Tibial artery (tissue), 4 donors: Measurements from ENCODE around the gene ZRANB2.

Experiments
- DNase-seq, 2 donors: peaks; one replicate each; pipeline ENCODE4 v3.0.0-alpha.2; 2019
- H3K27ac ChIP-seq, 2 donors: fragments of 200-600 bp; sonication (generic) in 1 of 2; 1 replicate in 1 of 2; 2 replicates in 1 of 2; pipeline ENCODE4 v1.5.1; 2018 to 2019; ENCODE audit warnings: mild to moderate bottlenecking in 1 of 2
- H3K27me3 ChIP-seq, 2 donors: fragments of 200-600 bp; sonication (generic) in 1 of 2; one replicate each; pipeline versions ENCODE4 v1.5.1 to v1.6.0; 2016 to 2019
- H3K36me3 ChIP-seq, 3 donors: fragments of 200-600 bp; sonication (generic) in 2 of 3; one replicate each; pipeline ENCODE4 v1.5.1; 2016 to 2019; ENCODE audit warnings: mild to moderate bottlenecking in 2 of 3
- H3K4me1 ChIP-seq, 4 donors: fragments of 200-600 bp; sonication (generic) in 2 of 4; 1 replicate in 3 of 4; 2 replicates in 1 of 4; pipeline ENCODE4 v1.5.1; 2016 to 2019
- H3K4me3 ChIP-seq, 2 donors: fragments of 200-600 bp; sonication (generic) in 1 of 2; 1 replicate in 1 of 2; 2 replicates in 1 of 2; pipeline ENCODE4 v1.5.1; 2018 to 2019; ENCODE audit warnings: mild to moderate bottlenecking in 2 of 2
- H3K9me3 ChIP-seq, 3 donors: fragments of 200-600 bp; sonication (generic) in 1 of 3; one replicate each; pipeline ENCODE4 v1.5.1; 2016 to 2019
- CTCF ChIP-seq, 2 experiments: fragments of 200-600 bp in 1 of 2; fragments of 450-650 bp in 1 of 2; IDR thresholded peaks; one replicate each; pipeline ENCODE4 v1.5.1; 2017 to 2019; ENCODE audit warnings: antibody characterized with exemption in 2 of 2, mild to moderate bottlenecking in 1 of 2, moderate library complexity in 1 of 2
- intact Hi-C: fragments of 100-400 bp; cut with DNase I; formaldehyde crosslinking; loops from one replicate; pipeline ENCODE4 v1.15.0; 2023; ENCODE audit warnings: low total_unique reads

Gene ZRANB2

GRCh38 chr1:71068325-71069240 is 12.3 kb downstream of the ZRANB2 start:
- TF ChIP-seq CTCF (IDR thresholded peaks at IDR 0.05) = no peak
- intact Hi-C loops = loop anchor here (10.0 kb wide), 1 partner anchor 834 kb away; no protein-coding TSS in a partner anchor

GRCh38 chr1:71054791-71055190 is 26.0 kb downstream of the ZRANB2 start:
- no peaks in the 10 kb centered on the region for H3K9me3 ChIP-seq
- no peak for TF ChIP-seq CTCF (IDR thresholded peaks at IDR 0.05)
- intact Hi-C loops = loop anchor here (5.0 kb wide), 1 partner anchor 527 kb away; no protein-coding TSS in a partner anchor
- no peak for DNase-seq
- peaks cover 3 to 12% (median 11%) of the 10 kb centered on the region in 3 donors for H3K36me3 ChIP-seq
- no peak overlapping the region for H3K4me3 ChIP-seq
- no peaks in the 10 kb centered on the region for H3K4me1 ChIP-seq
- H3K27me3 ChIP-seq = no peaks in the 10 kb centered on the region
- H3K27ac ChIP-seq = no peak overlapping the region

More at GRCh38 chr1:71068325-71069240, 12.3 kb downstream of the ZRANB2 start:
- no peak for DNase-seq
- no peak overlapping the region for H3K27ac ChIP-seq
- no peaks in the 10 kb centered on the region for H3K27me3 ChIP-seq
- no peak overlapping the region for H3K4me3 ChIP-seq
- H3K9me3 ChIP-seq = no peaks in the 10 kb centered on the region
- H3K36me3 ChIP-seq = peaks cover 89 to 98% (median 93%) of the 10 kb centered on the region in 3 donors
- no peaks in the 10 kb centered on the region for H3K4me1 ChIP-seq

- no peaks in the 10 kb centered on the region for H3K4me1 ChIP-seq
- H3K27ac ChIP-seq = no peak overlapping the region
- no peak for DNase-seq
- H3K4me3 ChIP-seq = no peak overlapping the region
- no peaks in the 10 kb centered on the region for H3K9me3 ChIP-seq
- no peaks in the 10 kb centered on the region for H3K27me3 ChIP-seq
- no peak for TF ChIP-seq CTCF (IDR thresholded peaks at IDR 0.05)
- intact Hi-C loops = loop anchor here (5.0 kb wide), 1 partner anchor 527 kb away; no protein-coding TSS in a partner anchor
- H3K36me3 ChIP-seq = peaks cover 3 to 10% (median 8%) of the 10 kb centered on the region in 3 donors
These were observed 26.5 kb downstream of the ZRANB2 start for GRCh38 chr1:71054281-71054731.

- H3K36me3 ChIP-seq = peaks cover 1 to 5% (median 3%) of the 10 kb centered on the region in 3 donors
- no peak overlapping the region for H3K4me3 ChIP-seq
- intact Hi-C loops = loop anchor here (5.0 kb wide), 1 partner anchor 526 kb away; no protein-coding TSS in a partner anchor
- H3K4me1 ChIP-seq = peaks cover 0 to under 1% (median 0%) of the 10 kb centered on the region in 4 donors
- no peak for DNase-seq
- H3K27ac ChIP-seq = no peak overlapping the region
- H3K9me3 ChIP-seq = no peaks in the 10 kb centered on the region
- no peak for TF ChIP-seq CTCF (IDR thresholded peaks at IDR 0.05)
- H3K27me3 ChIP-seq = no peaks in the 10 kb centered on the region
These were observed 27.1 kb downstream of the ZRANB2 start for GRCh38 chr1:71053758-71054157.

GRCh38 chr1:71053146-71053545 is 27.7 kb downstream of the ZRANB2 start:
- Histone ChIP-seq H3K27ac (no peak overlapping the region), H3K9me3 (no peaks in the 10 kb centered on the region), H3K36me3 (peaks cover 0 to under 1% (median 0%) of the 10 kb centered on the region in 3 donors), H3K4me1 (peaks cover 0 to 6% (median 1%) of the 10 kb centered on the region in 4 donors), H3K27me3 (no peaks in the 10 kb centered on the region), H3K4me3 (no peak overlapping the region)
- TF ChIP-seq CTCF (IDR thresholded peaks at IDR 0.05) = no peak
- intact Hi-C loops = loop anchor here (5.0 kb wide), 1 partner anchor 526 kb away; no protein-coding TSS in a partner anchor
- no peak for DNase-seq
